DND-41 (cell line): ENCODE results near the gene TMCO4.

Experiments used
- CTCF ChIP-seq: IDR thresholded peaks from 2 replicates; pipeline ENCODE4 v1.5.1; 2012; ENCODE audit warnings: borderline replicate concordance, low read length, moderate library complexity, mild to moderate bottlenecking; ENCODE audit not compliant: poor library complexity, severe bottlenecking; ENCODE audit errors: extremely low read depth
- EZH2 ChIP-seq: IDR thresholded peaks from 3 replicates; pipeline ENCODE4 v1.6.1; 2012; ENCODE audit warnings: borderline replicate concordance, low read depth, mild to moderate bottlenecking, moderate library complexity, low read length, inconsistent platforms; ENCODE audit not compliant: severe bottlenecking

GRCh38 chr1:19759740-19760089, 40.0 kb downstream of the TMCO4 start:
- TF ChIP-seq CTCF (no peak), EZH2 (no peak)
